HG03575 (cell line): ENCODE results near the gene ADORA3.
A peak's percentile ranks its signal among the peaks of the same experiment; 100 is the strongest.

Experiments used
- ATAC-seq: cut with Tn5 transposase; IDR thresholded peaks from one replicate; pipeline ENCODE4 v1.9.1; 2021; ENCODE audit not compliant: unreplicated experiment, insufficient number of reproducible peaks, low FRiP score; ENCODE audit errors: extremely low read depth

ADORA3 gene

DNA sequence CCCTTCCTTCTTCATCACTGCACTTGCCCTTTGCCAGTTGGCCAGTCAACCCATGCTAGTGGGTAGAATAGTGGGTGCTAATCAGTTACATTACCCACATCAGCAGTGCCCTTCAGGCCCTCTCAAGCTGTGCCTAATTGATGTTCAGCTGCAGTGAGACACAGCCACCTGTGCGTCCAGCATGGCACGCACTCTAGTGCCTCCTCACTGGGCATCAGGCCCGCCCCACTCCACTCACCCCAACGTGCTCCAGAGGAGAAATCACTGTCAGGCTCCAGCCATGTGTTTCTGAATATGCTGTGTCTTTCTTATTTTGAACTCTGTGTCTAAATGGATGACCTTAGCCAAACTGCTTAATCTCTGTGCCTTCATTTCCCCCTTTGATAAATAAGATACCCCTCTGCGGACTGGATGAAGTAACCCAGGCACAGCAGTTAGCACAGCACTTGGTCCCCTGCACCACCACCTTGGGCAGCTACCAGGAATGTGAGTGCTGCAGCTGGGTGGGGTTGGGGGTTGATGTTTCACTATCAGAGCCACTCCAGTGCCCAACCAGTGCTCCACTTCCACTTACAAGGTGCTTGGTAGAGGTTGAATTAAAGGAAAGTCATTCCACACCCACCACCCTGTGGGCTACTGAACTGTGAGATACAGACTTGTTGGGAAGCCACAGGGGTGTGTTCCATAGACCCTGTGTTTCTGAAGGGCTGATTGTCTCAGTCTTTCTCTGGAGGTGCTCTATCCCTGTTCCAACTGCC, 8.9 kb upstream of the ADORA3 start:
- no peak for ATAC-seq

DNA sequence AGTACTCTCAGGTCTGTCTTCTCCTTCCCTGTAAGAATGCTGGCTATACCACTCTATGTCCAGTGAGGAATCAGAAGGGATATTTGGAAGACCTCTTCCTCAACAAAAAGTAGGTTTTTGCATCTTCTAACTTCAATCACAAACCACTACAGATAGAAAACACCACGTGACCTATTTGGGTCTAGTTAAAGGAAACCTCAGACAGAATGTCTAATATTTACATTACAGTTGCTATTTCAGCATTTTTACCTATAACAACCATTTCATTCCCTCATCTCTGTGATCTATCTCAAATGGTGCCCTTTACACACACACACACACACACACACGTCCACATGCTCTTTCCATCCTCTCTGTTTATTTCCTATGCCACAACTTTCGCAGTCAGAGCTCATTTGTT, 7.9 kb upstream of the ADORA3 start:
- no peak for ATAC-seq

DNA sequence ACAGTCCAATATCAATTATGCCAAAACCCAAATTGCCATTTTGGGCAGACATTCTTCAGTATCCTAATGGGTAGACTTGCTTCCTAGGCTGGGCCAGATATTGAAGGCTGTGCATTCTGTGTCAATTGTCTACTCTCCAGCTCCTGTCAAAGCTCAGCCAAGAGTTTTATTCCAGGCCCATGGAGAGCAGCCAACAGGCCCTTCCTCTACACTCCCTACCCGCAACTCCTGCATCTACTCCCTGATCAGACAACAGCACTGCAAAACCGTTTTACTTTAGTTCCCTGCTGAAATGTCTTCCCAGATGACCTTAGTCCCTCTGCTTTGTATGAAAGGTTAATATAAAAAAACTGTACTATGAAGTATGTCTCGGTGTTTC, 6.6 kb upstream of the ADORA3 start:
- no peak for ATAC-seq

DNA sequence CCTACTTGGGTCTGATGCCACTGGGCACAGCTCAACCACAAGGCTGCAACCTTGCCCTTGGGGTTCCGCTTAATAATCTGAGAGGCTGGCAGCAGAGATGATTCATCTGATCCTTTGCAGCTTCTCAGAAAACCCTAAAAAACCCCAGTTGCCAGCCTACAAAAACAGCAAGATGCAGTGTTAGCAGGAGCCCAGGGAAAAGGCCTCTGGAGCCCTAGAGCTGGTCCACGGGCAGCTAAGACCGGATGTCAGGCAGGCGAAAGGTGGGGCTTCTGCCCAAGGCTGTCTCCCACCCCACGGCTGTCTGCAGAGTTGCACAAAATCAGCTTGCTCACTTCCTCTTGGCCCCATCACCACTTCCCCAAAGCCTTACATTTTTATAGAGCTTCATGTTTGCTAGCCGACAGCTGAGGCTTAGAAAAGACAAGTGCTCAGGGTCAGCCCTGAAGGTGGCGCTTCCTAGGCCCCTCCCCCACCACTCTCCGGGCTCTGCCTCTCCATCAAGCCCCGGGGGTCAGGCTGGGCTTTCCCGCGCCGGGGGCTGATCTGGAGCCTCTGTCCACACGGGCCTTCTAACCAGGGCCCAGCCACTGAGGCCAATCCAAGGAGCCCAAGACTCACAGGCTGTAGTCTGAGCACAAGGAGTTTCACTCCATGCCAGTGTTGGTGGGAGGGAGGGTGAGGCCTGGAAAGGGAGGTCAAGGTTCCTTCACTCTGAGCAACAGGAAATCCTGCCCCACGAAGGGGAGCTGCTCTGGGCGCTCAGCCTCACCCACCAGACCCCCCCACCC, 4.2 kb upstream of the ADORA3 start:
- no peak for ATAC-seq

DNA sequence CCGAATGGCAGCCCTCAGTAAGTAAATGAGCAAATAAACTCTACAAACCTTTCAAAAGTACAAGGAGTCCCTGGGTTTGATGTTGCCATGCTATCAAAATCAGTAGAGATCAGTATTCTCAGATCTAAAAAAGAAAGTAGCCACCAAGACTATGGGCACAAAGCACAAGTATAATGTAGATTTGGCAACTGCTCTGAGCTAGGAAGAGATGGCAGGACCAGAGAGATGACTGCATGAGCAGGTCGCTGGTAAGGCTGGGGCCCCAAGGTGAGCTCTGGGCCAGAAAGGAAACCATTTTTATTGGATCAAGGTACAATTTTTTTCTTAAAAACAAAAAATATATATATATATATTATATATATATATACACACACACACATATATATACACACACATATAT, 3.1 kb upstream of the ADORA3 start:
- no peak for ATAC-seq

DNA sequence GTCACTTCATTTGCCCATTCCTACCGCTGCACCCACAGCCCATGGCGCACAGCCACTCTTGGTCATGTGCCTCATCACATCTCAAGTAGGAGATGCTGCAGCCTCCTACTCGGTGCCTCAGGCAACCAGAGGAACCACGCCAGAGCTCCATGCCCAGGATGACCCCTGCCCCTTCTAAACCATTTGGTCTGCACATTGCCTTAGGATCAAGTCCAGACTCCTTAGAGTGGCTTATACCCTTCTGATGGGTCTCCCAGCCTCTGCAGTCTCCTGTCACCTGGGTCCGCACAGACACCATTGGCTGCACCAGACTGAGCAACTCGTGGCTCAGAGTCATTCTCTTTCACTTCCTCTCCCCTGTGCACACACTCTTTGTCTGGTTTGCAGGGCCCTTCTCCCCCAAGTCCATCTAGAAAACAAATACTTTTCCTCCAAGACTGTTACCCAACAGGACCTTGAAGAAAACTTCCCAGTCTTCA, 2.2 kb upstream of the ADORA3 start:
- ATAC-seq, result peak; percentile 51

DNA sequence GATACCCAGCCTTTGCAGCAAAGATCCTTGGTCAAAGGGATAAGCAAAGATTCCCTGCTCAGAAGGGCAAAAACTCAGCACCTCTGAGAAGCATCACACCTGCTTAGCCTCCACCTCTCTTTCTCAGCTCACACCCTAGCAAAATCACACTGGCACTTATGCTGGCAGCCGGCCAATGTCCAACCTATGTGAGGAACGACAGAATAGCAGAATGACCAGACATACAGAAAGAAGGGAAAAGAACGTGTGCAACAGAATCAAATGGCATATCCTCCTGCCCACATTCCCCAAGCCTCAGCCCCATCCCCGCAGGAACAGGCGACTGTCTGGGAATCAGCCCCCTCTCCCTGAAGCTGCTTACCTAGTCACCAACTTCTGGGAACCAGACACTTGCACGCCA, 664 bp upstream of the ADORA3 start:
- no peak for ATAC-seq

DNA sequence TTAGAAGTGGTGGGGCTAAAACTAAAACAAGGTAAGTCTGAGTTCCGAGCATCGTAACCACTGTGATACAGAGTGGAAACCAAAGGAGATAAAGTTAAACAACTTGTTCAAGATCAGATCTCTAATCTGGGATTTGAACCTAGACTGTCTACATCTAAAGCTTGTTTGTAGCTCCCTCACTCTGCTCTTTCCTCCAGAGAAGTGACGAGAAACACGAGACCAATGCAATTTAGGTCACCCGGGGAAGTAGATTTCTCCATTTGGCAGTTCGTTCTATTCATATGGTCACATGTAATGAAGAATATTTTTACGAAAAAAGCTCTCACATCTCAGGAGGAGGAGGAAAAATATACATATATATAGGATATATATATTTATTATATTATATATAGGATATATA, 1.8 kb downstream of the ADORA3 start:
- no peak for ATAC-seq

DNA sequence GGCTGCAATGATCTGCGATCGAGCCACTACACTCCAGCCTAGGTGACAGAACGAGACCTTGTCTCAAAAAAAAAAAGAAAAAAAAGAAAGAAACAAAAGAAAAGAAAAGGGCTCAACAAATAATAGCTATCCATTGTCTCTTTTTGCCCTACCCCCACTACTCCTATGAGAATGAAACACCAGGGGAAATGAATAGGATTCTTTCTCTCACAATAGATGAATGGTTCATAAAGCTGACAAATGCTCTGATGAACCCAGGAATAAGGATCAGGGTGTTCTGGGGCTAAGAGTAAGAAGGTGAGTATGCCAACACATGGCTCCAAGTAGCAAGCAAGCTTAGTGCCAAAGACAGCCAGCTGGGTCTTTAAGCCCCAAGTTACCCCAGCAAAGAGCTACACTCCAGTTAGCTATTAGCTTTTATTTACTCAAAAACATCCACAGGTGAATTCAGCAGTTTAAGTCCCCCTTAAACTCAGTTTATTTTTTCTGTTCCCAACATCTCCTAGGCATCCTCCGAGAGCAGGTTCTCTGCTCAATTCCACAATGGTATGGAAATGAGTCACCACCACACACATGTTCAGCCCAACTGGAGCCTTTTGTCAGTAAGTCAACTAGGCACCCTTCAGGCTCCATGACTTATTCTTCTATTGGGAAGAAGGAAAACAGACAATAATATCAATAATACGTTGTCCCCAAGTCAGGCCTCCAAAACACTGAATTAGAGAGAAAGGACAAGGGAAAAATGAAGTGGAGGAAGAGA, 4.2 kb downstream of the ADORA3 start:
- no peak for ATAC-seq

DNA sequence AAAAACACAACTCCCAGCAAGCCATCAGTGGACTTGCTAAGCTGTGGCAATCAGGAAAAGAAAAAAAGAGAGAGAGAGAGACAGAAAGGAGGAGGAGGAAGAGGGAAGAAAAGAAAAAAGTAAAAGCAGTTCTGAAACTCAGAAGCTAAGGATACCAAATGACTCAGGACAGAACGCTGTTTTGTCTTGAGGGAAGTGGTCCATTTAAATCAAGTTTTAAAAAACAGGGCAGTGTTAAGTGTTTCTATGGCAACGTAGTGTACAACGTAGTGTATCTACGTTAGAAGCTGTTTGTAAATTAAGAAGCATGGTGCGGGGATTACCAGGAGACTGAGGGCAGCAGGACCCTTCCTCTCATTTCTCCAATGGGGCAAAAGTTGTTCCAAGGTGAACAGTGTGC, 5.8 kb downstream of the ADORA3 start:
- ATAC-seq, result no peak

DNA sequence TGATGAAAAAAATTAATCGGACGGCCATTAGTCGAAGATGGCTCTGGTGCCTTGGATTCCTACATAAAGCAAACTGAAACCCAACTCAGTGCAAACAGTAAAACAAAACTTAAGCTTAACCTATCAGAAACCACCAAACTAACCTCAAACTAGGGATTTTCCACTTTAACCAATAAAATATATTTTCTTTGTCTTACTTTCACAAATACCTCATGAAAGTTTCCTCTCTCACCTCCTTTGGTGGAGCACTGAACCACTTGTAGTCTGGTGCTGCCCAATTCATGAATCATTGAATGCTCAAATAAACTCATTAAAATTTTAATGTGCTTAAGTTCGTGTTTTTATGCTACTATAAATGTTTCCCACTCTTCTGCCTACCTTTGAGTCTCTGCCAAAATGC, 7.0 kb downstream of the ADORA3 start:
- ATAC-seq, result no peak

DNA sequence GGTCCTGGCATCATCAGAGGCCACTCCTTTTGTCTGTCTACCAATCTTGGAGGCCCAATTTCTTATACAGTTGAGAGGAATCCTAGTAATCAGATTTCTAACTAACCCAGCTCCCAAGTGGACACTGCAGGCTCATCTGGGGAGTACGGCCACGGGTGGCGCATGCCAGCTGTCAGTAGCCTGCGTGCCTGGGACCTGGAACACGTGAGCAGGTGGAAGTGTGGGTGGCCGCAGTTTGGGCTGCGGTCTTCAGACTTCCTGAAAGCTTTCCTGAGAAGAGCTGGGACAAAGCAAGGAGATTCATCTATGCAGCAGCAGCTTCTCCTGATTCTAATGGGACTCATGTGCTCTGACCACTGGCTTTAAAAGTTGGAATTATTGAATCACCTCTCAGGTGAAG, 12.4 kb downstream of the ADORA3 start:
- ATAC-seq, result no peak

DNA sequence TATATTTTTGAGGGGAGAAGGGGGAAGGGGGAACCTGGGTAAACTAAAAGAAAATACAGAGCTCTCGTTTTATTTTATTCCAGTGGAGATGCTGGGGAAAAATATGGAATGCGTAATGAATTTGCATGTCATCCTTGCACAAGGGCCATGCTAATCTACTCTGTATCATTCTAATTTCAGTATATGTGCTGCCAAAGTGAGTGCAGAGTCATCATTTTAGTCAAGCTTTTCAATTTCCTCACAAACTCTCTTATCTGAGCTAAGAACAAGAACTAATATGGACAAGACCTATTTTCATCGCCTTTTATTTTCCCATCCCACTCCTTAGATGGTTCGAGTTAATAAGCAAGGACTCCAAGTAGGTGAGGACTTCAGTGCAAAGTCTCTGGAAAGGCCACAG, 13.2 kb downstream of the ADORA3 start:
- ATAC-seq, result no peak

DNA sequence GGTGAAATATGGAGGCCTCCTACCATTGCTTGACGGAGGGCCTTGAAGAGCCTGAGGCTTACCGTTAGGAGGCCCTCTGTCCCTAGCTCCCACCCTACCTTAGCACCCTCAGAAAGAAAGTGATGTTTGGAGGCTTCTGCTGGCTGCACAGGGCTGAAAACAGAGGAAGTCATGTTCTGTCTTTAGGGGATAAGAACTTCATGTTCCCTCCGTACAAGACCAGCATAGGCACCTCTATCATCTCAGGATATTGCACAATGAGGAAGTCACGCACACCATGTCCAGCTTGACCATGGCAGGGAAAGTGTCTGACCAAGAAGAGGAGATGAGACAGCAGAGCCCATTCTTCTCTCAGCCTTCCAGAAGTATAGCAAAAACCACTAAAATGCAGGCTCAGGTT, 13.8 kb downstream of the ADORA3 start:
- ATAC-seq, result no peak

DNA sequence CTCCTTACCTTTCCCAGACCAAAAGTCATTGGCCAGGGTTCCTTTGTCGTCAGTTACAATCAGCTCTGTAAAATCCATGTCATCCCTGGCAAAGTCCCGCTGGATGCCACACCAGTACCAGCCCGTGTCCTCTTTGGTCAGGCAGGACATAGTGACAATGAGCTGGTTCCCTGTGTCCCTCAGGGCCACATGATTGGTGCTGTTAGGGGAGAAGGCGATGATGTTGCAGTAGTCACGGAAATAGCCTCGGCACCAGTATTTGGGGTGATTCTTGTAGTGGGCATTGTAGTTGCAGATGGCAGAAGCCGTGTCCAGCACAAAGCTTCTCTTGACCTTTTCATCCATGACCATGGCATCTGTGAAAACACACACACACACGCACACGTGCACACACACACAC, 14.8 kb downstream of the ADORA3 start:
- no peak for ATAC-seq

DNA sequence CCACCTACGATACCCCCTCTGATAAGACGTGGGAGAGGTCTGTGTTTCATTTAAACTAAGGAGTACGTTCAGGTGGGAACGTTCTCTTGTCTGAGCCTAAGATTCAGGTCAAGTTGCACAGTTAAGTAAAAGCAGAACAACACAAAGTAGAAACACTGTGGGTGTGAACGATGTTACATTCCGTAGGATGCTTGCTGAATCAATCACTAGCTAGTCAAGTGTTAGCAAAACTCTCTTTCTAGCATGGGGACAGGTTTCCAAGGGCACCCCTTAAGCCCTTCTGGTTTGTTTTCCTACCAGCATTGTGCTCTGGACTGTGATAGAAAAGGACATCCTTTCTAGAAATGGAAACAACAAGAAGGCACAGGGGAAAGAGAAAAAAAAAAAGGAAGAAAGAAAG, 16.3 kb downstream of the ADORA3 start:
- ATAC-seq, result no peak

DNA sequence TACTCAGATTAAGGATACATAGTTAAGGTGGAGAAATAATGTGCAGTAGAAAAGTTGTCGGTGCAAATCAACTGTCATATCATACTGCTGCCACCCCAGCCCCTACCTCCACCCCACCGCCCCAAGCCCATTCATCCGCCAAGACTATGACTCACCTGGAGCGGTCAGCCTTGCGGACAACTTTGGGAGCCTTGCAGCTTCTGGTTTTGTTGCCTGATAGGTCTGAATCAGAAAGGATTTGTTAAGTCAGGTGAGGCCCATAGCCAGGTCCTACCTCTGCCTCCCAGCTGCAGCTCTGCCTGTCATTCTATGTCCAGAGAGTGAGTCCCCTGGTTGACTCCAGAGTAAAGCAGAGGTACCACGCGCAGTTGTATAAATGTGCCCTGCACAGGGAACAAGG, 17.0 kb downstream of the ADORA3 start:
- no peak for ATAC-seq

DNA sequence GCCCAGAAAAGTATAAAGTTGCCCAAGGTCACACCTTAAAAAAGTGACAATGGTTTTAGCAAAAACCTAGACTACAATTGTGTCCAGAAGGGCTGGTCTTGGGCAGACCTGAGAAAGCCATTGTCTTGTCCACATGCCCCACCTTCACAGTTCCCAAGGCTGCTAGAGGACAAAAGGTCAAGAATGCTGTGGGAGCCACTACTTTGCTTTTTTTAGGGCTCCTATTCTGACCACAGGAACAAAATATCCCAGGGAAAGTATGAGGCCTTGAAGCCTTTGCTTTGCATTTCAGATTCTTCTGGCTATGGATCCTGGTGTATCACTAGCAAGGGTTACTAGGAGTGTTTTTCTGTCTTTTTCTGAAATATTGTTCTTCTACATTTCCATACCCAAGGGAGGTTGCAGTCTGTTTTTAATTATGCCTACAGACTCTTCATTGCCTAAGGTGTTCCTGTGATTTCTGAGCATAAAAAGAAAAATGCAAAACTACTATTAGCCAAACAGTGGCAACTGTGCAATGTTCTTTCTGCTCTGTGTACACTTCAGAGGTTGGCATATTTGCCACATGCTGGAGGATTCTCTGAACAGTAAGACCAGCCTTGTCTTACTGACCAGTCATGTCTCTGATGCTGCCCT, 18.9 kb downstream of the ADORA3 start:
- no peak for ATAC-seq

DNA sequence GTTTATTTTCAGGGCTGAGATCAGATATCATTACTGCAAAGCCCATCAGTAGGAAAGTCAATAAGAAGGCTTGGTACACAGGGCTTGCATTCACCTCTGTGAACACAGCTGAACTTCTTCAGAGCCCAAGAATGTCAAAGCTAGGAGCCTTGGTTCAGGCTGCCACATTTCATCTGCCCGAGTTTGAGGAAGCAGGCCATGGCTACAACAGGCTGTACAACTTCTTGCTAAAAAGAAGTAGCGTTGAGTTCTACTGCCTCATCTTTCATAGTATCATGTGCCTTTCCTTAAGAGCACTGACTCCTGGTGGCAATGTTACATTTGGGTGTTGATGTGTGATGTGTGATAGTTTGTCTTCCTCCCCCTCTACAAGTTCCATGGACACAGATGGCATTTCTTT, 19.6 kb downstream of the ADORA3 start:
- no peak for ATAC-seq
